Neural cell (in vitro differentiated cells): ENCODE measurements around the gene DCUN1D1. TPM values are rescaled to one million over a fixed set of nuclear protein-coding genes. Genes with fewer than 3 reads are reported as not detected.

Source experiments
- H2AFZ ChIP-seq: fragments of 200-600, 300-800 bp; sonication (generic), shearing (Covaris generic); 2 replicates; pipeline ENCODE4 v1.6.0; 2014; ENCODE audit warnings: low read depth, mild to moderate bottlenecking, antibody characterized with exemption, low read length, moderate library complexity
- H3F3A ChIP-seq: fragments of 200-600 bp; shearing (Covaris generic); 2 replicates; pipeline ENCODE4 v1.6.1; 2016; ENCODE audit warnings: mild to moderate bottlenecking, moderate library complexity, mixed read lengths, antibody characterized with exemption, low read length; ENCODE audit not compliant: insufficient read depth, poor library complexity, severe bottlenecking
- H3K27ac ChIP-seq: fragments of 200-600, 300-800 bp; sonication (generic), shearing (Covaris generic); 2 replicates; pipeline ENCODE4 v1.5.1; 2014; ENCODE audit warnings: mild to moderate bottlenecking, low read length, moderate library complexity
- H3K27me3 ChIP-seq: fragments of 300-800, 200-600 bp; sonication (generic), shearing (Covaris generic); 2 replicates; pipeline ENCODE4 v1.6.0; 2014; ENCODE audit warnings: mild to moderate bottlenecking, low read depth, low read length, moderate library complexity; ENCODE audit not compliant: insufficient read depth
- H3K36me3 ChIP-seq: fragments of 300-800, 200-600 bp; sonication (generic), shearing (Covaris generic); 2 replicates; pipeline ENCODE4 v1.5.1; 2014; ENCODE audit warnings: mild to moderate bottlenecking, antibody characterized with exemption, low read length, moderate library complexity; ENCODE audit not compliant: insufficient read depth
- H3K4me2 ChIP-seq: fragments of 300-800, 200-600 bp; sonication (generic), shearing (Covaris generic); 2 replicates; pipeline ENCODE4 v1.6.0; 2014; ENCODE audit warnings: mild to moderate bottlenecking, low read length
- H3K4me3 ChIP-seq: fragments of 300-800, 200-600 bp; sonication (generic), shearing (Covaris generic); 2 replicates; pipeline ENCODE4 v1.5.1; 2014; ENCODE audit warnings: mild to moderate bottlenecking, low read length, moderate library complexity
- H3K79me2 ChIP-seq: fragments of 200-600 bp; shearing (Covaris generic); replicated peaks from 2 replicates; pipeline ENCODE4 v1.6.0; 2014; ENCODE audit warnings: mild to moderate bottlenecking, low read length, moderate library complexity; ENCODE audit not compliant: insufficient read depth
- H3K9ac ChIP-seq: fragments of 300-800, 200-600 bp; sonication (generic), shearing (Covaris generic); 2 replicates; pipeline ENCODE4 v1.6.1; 2016; ENCODE audit warnings: mild to moderate bottlenecking, low read length, mixed read lengths
- H3K9me2 ChIP-seq: fragments of 200-600 bp; shearing (Covaris generic); 2 replicates; pipeline ENCODE4 v1.6.1; 2016; ENCODE audit warnings: mild to moderate bottlenecking, low read length, mixed read lengths; ENCODE audit not compliant: insufficient read depth
- H3K9me3 ChIP-seq: fragments of 200-600, 300-800 bp; sonication (generic), shearing (Covaris generic); 2 replicates; pipeline ENCODE4 v1.6.1; 2016; ENCODE audit warnings: mild to moderate bottlenecking, mixed run types, low read length, moderate library complexity, mixed read lengths
- H4K20me1 ChIP-seq: fragments of 200-600 bp; shearing (Covaris generic); 2 replicates; pipeline ENCODE4 v1.6.1; 2016; ENCODE audit warnings: mild to moderate bottlenecking, mixed run types; ENCODE audit not compliant: insufficient read depth
- EP300 ChIP-seq: fragments of 450-650 bp; conservative IDR thresholded peaks from 2 replicates; pipeline ENCODE4 v1.6.1; 2014; ENCODE audit warnings: antibody characterized with exemption, mild to moderate bottlenecking, moderate library complexity; ENCODE audit not compliant: poor library complexity, severe bottlenecking
- EZH2 ChIP-seq: fragments of 200-600, 300-800 bp; shearing (Covaris generic), sonication (generic); IDR thresholded peaks from 2 replicates; pipeline ENCODE4 v1.6.1; 2014; ENCODE audit warnings: antibody characterized with exemption, low read length, borderline replicate concordance, mild to moderate bottlenecking; ENCODE audit not compliant: insufficient read depth, poor library complexity, severe bottlenecking
- MXI1 ChIP-seq: fragments of 450-650 bp; conservative IDR thresholded peaks from 2 replicates; pipeline ENCODE4 v1.6.1; 2014; ENCODE audit warnings: antibody characterized with exemption, mild to moderate bottlenecking; ENCODE audit not compliant: poor library complexity, severe bottlenecking
- POLR2AphosphoS5 ChIP-seq: IDR thresholded peaks from 2 replicates; pipeline ENCODE4 v1.6.1; 2012
- RAD21 ChIP-seq: fragments of 450-650 bp; conservative IDR thresholded peaks from 2 replicates; pipeline ENCODE4 v1.6.1; 2014; ENCODE audit warnings: antibody characterized with exemption, mild to moderate bottlenecking, moderate library complexity
- SMC3 ChIP-seq: fragments of 450-650 bp; conservative IDR thresholded peaks from 2 replicates; pipeline ENCODE4 v1.6.1; 2014; ENCODE audit warnings: antibody characterized with exemption, mild to moderate bottlenecking, moderate library complexity; ENCODE audit not compliant: poor library complexity
- TAF1 ChIP-seq: IDR thresholded peaks from 2 replicates; pipeline ENCODE4 v1.6.1; 2012; ENCODE audit warnings: low read depth
- polyA plus RNA-seq: library from polyadenylated mRNA; depleted of rRNA; stranded (reverse); fragments of >200 nt; gene quantifications from 2 replicates; pipeline ENCODE4 v1.2.3, GENCODE V29; 2014
- TF ChIP-seq, protein P1 (sequence below): IDR thresholded peaks from 2 replicates; pipeline ENCODE4 v1.6.1; 2012; ENCODE audit warnings: borderline replicate concordance
- TF ChIP-seq, protein P2 (sequence below): fragments of 450-650 bp; IDR thresholded peaks from 2 replicates; pipeline ENCODE4 v1.5.1; 2014; ENCODE audit warnings: antibody characterized with exemption, mild to moderate bottlenecking, moderate library complexity; ENCODE audit not compliant: poor library complexity, severe bottlenecking

The DCUN1D1 gene
- polyA plus RNA-seq, 1 donor from 2014 or later, result 33.4 TPM

DNA sequence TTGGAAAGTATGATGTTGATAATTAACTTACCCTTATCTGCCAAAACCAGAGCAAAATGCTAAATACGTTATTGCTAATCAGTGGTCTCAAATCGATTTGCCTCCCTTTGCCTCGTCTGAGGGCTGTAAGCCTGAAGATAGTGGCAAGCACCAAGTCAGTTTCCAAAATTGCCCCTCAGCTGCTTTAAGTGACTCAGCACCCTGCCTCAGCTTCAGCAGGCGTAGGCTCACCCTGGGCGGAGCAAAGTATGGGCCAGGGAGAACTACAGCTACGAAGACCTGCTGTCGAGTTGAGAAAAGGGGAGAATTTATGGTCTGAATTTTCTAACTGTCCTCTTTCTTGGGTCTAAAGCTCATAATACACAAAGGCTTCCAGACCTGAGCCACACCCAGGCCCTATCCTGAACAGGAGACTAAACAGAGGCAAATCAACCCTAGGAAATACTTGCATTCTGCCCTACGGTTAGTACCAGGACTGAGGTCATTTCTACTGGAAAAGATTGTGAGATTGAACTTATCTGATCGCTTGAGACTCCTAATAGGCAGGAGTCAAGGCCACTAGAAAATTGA lies 59.7 kb downstream of the DCUN1D1 start:
- no peaks in the 10 kb centered on the region for H3K9me2 ChIP-seq
- no peak for TF ChIP-seq EP300
- TF ChIP-seq, protein P1, sequence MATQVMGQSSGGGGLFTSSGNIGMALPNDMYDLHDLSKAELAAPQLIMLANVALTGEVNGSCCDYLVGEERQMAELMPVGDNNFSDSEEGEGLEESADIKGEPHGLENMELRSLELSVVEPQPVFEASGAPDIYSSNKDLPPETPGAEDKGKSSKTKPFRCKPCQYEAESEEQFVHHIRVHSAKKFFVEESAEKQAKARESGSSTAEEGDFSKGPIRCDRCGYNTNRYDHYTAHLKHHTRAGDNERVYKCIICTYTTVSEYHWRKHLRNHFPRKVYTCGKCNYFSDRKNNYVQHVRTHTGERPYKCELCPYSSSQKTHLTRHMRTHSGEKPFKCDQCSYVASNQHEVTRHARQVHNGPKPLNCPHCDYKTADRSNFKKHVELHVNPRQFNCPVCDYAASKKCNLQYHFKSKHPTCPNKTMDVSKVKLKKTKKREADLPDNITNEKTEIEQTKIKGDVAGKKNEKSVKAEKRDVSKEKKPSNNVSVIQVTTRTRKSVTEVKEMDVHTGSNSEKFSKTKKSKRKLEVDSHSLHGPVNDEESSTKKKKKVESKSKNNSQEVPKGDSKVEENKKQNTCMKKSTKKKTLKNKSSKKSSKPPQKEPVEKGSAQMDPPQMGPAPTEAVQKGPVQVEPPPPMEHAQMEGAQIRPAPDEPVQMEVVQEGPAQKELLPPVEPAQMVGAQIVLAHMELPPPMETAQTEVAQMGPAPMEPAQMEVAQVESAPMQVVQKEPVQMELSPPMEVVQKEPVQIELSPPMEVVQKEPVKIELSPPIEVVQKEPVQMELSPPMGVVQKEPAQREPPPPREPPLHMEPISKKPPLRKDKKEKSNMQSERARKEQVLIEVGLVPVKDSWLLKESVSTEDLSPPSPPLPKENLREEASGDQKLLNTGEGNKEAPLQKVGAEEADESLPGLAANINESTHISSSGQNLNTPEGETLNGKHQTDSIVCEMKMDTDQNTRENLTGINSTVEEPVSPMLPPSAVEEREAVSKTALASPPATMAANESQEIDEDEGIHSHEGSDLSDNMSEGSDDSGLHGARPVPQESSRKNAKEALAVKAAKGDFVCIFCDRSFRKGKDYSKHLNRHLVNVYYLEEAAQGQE, result no peak
- no peak for TF ChIP-seq SMC3
- TF ChIP-seq, protein P2, sequence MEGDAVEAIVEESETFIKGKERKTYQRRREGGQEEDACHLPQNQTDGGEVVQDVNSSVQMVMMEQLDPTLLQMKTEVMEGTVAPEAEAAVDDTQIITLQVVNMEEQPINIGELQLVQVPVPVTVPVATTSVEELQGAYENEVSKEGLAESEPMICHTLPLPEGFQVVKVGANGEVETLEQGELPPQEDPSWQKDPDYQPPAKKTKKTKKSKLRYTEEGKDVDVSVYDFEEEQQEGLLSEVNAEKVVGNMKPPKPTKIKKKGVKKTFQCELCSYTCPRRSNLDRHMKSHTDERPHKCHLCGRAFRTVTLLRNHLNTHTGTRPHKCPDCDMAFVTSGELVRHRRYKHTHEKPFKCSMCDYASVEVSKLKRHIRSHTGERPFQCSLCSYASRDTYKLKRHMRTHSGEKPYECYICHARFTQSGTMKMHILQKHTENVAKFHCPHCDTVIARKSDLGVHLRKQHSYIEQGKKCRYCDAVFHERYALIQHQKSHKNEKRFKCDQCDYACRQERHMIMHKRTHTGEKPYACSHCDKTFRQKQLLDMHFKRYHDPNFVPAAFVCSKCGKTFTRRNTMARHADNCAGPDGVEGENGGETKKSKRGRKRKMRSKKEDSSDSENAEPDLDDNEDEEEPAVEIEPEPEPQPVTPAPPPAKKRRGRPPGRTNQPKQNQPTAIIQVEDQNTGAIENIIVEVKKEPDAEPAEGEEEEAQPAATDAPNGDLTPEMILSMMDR, result no peak
- no peak overlapping the region for H2AFZ ChIP-seq
- H3K9me3 ChIP-seq, result no peaks in the 10 kb centered on the region
- no peaks in the 10 kb centered on the region for H3K79me2 ChIP-seq
- no peaks in the 10 kb centered on the region for H3F3A ChIP-seq
- H3K4me2 ChIP-seq, result no peak overlapping the region
- no peaks in the 10 kb centered on the region for H4K20me1 ChIP-seq
- no peak overlapping the region for H3K9ac ChIP-seq
- H3K4me3 ChIP-seq, result no peak overlapping the region
- H3K36me3 ChIP-seq, result no peaks in the 10 kb centered on the region
- H3K27me3 ChIP-seq, result no peaks in the 10 kb centered on the region
- no peak overlapping the region for H3K27ac ChIP-seq

DNA sequence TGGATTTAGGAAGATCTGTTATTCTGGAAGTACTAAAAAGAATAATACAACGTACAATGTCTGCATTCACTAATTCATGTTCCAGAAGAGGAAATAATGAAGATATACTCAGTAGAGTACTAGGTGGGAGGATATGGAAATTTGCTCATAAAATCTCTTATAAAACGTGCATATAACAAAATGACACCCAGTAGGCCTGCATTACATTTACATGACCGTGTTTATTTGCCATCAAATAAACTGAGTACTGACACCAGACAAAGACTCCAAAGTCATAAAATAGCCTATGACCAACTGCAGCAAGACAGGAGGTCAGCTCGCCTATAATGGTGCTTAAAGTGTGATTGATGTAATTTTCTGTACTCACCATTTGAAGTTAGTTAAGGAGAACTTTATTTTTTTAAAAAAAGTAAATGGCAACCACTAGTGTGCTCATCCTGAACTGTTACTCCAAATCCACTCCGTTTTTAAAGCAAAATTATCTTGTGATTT lies 60.4 kb downstream of the DCUN1D1 start:
- Histone ChIP-seq H4K20me1 (no peaks in the 10 kb centered on the region), H3F3A (no peaks in the 10 kb centered on the region), H3K4me2 (no peak overlapping the region), H3K4me3 (no peak overlapping the region), H3K79me2 (no peaks in the 10 kb centered on the region), H3K27ac (no peak overlapping the region), H3K36me3 (no peaks in the 10 kb centered on the region), H3K27me3 (no peaks in the 10 kb centered on the region), H2AFZ (no peak overlapping the region), H3K9me3 (no peaks in the 10 kb centered on the region), H3K9ac (no peak overlapping the region), H3K9me2 (no peaks in the 10 kb centered on the region)
- TF ChIP-seq MXI1, result no peak
- no peak for TF ChIP-seq SMC3
- no peak for TF ChIP-seq POLR2AphosphoS5
- TF ChIP-seq RAD21, result no peak
- TF ChIP-seq, protein P2, result no peak
- no peak for TF ChIP-seq EZH2
- TF ChIP-seq EP300, result no peak
- TF ChIP-seq, protein P1, result no peak
- no peak for TF ChIP-seq TAF1
